Measurements from ENCODE around the gene VDR.
A peak's percentile ranks its signal among the peaks of the same experiment; 100 is the strongest.

Gene VDR

DNA sequence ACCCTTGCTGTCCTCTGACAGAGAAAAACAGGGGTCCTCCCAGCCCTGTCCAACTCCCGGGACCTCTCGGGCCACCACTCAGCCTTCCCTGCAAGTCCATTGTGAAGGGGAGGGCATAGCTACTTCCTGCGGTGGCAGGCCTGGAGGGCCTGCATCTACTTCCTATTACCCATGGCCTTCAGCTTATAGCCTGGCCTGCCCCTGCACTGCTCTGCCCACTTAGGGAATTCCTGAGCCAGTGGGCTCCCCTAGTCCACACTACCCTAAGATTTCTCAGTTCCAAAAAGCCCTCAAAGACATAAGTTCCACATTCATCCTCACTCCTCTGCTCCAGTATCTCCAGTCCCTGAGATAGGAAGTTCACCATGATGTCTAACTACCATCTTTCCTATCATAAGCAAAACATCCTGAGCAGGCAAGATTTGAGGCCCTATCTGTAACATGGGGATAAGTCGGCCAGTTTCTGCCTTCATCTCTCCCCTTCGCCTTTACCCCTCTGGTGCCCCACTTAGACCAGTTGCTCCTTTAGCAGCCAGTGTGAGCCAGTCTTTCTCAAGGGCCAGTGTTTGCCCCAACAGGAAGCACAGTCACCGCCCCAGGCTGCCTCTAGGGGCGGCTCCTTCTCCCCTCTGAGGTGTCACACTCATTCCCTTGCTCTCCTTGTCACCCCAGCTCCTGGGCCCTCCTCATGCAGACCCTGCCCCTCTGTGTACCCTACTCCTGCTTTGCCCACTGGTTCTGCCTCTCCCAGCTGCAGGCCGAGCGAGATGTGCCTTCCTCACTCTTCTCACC, 96.0 kb downstream of the VDR start:
- WGBS, result 64% methylated on average over 9 of the region's 9 CpGs
- Histone ChIP-seq H3K36me3 (ENCODE audit: control insufficient read depth in 1 of 2, insufficient read depth in 2 of 2, low read depth in 1 of 2, low read length in 2 of 2) (peaks cover 26% of the 10 kb centered on the region in 2 experiments), H3K27me3 (ENCODE audit: control insufficient read depth in 1 of 2, insufficient read depth in 1 of 2, low read length in 2 of 2) (no peaks in the 10 kb centered on the region), H3K18ac (ENCODE audit: low read depth in 1 of 2, low read length in 2 of 2) (peak overlapping the region; percentile 37 to 97), H4K91ac (ENCODE audit: low read length) (peak overlapping the region; percentile 74), H3K14ac (ENCODE audit: low read length in 2 of 2) (peak overlapping the region in 1 of 2 experiments; percentile 98), H3K4ac (ENCODE audit: low read depth in 1 of 2, low read length in 2 of 2) (peak overlapping the region; percentile 83 to 91), H3K4me1 (ENCODE audit: control insufficient read depth, insufficient read depth, low read depth, low read length) (peaks cover 66% of the 10 kb centered on the region), H2BK5ac (ENCODE audit: low read depth, low read length, poor library complexity, severe bottlenecking) (no peak overlapping the region), H2AK5ac (ENCODE audit: low read length, severe bottlenecking) (peak overlapping the region; percentile 32), H3K9ac (ENCODE audit: low read length) (peak overlapping the region; percentile 64), H2BK120ac (ENCODE audit: low read depth, low read length) (peak overlapping the region; percentile 11), H3K4me2 (ENCODE audit: low read length, poor library complexity, severe bottlenecking) (no peak overlapping the region), H2BK12ac (ENCODE audit: low read length in 2 of 2) (peak overlapping the region; percentile 34 to 95), H4K8ac (ENCODE audit: low read length) (peak overlapping the region; percentile 63), H3K23ac (ENCODE audit: low read length in 2 of 2) (peak overlapping the region in 1 of 2 experiments; percentile 99), H3K27ac (ENCODE audit: low read length, poor library complexity, severe bottlenecking) (peak overlapping the region; percentile 69), H3K9me3 (ENCODE audit: control insufficient read depth, low read length) (no peaks in the 10 kb centered on the region), H3K79me1 (replicated peaks; ENCODE audit: low read length, poor library complexity, severe bottlenecking) (peaks cover 4% of the 10 kb centered on the region), H2AFZ (ENCODE audit: low read depth, low read length) (no peak overlapping the region), H2BK15ac (ENCODE audit: low read depth, poor library complexity, severe bottlenecking) (peak overlapping the region; percentile 44), H3K4me3 (ENCODE audit: insufficient read depth in 1 of 2, low read depth in 1 of 2, low read length in 2 of 2) (peak overlapping the region in 1 of 2 experiments; percentile 23)
- DNase-seq, result peak; percentile 66

DNA sequence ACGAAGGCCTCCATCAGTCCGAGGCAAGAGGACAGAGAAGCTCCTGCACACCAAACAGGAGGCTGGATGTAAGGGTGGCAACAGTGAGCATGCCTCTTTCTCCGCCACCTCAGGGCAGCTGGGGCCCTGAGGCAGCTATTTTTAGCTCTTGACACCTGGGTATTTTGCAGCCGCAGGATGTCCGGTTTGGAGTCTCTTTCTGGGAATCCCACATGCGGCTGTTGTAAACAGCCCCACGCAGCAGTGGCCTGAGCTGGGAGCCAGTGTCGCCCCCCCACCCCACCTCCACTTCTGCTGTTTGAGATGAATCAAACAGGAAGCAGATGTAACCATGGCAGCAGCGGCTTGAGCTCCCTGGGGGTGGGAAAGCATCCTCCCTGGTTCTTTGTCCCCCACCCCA, 96.7 kb downstream of the VDR start:
- Histone ChIP-seq H2AK5ac (ENCODE audit: low read length, severe bottlenecking) (peak overlapping the region; percentile 32), H3K4me3 (ENCODE audit: insufficient read depth in 1 of 2, low read depth in 1 of 2, low read length in 2 of 2) (peak overlapping the region in 1 of 2 experiments; percentile 23), H3K4ac (ENCODE audit: low read depth in 1 of 2, low read length in 2 of 2) (peak overlapping the region; percentile 70 to 91), H3K27me3 (ENCODE audit: control insufficient read depth in 1 of 2, insufficient read depth in 1 of 2, low read length in 2 of 2) (no peaks in the 10 kb centered on the region), H3K79me1 (replicated peaks; ENCODE audit: low read length, poor library complexity, severe bottlenecking) (peaks cover 4% of the 10 kb centered on the region), H4K8ac (ENCODE audit: low read length) (peak overlapping the region; percentile 65), H3K36me3 (ENCODE audit: control insufficient read depth in 1 of 2, insufficient read depth in 2 of 2, low read depth in 1 of 2, low read length in 2 of 2) (peaks cover 31 to 33% of the 10 kb centered on the region in 2 experiments), H2BK15ac (ENCODE audit: low read depth, poor library complexity, severe bottlenecking) (no peak overlapping the region), H2BK12ac (ENCODE audit: low read length in 2 of 2) (peak overlapping the region; percentile 34 to 75), H3K18ac (ENCODE audit: low read depth in 1 of 2, low read length in 2 of 2) (peak overlapping the region; percentile 73 to 78), H3K27ac (ENCODE audit: low read length, poor library complexity, severe bottlenecking) (peak overlapping the region; percentile 69), H3K9me3 (ENCODE audit: control insufficient read depth, low read length) (no peaks in the 10 kb centered on the region), H3K9ac (ENCODE audit: low read length) (peak overlapping the region; percentile 64), H3K23ac (ENCODE audit: low read length in 2 of 2) (peak overlapping the region in 1 of 2 experiments; percentile 81), H3K4me1 (ENCODE audit: control insufficient read depth, insufficient read depth, low read depth, low read length) (peaks cover 63% of the 10 kb centered on the region), H3K4me2 (ENCODE audit: low read length, poor library complexity, severe bottlenecking) (peak overlapping the region; percentile 34), H2BK120ac (ENCODE audit: low read depth, low read length) (peak overlapping the region; percentile 39), H2AFZ (ENCODE audit: low read depth, low read length) (no peak overlapping the region), H2BK5ac (ENCODE audit: low read depth, low read length, poor library complexity, severe bottlenecking) (no peak overlapping the region), H3K14ac (ENCODE audit: low read length in 2 of 2) (no peak overlapping the region), H4K91ac (ENCODE audit: low read length) (peak overlapping the region; percentile 45)
- peak; percentile 84 for DNase-seq
- 25% methylated on average over 9 of the region's 9 CpGs for WGBS

DNA sequence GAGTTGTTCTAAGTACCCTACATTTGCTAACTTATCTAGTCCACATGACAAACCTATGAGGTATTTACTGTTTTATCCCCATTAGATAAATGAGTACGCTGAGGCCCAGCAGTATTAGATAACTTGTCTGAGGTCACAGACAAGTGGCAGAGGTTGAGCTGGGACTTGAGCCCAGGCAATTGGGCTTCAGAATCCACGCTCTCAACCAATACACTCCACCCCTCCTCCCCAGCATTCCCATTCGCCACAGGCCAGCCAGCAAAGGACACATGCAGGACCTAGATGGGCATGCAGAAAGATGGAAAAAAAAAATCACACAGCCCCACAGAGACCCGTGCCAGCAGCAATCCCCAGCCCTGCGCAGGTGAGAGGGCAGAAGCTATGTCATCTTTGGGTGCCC, 97.5 kb downstream of the VDR start:
- H3K36me3 ChIP-seq (ENCODE audit: control insufficient read depth in 1 of 2, insufficient read depth in 2 of 2, low read depth in 1 of 2, low read length in 2 of 2), result peaks cover 32 to 38% of the 10 kb centered on the region in 2 experiments
- peak overlapping the region; percentile 20 for H4K91ac ChIP-seq (ENCODE audit: low read length)
- H3K4me3 ChIP-seq (ENCODE audit: insufficient read depth in 1 of 2, low read depth in 1 of 2, low read length in 2 of 2), result peak overlapping the region in 1 of 2 experiments; percentile 23
- peak overlapping the region; percentile 33 for H2AK5ac ChIP-seq (ENCODE audit: low read length, severe bottlenecking)
- peak overlapping the region; percentile 64 for H3K9ac ChIP-seq (ENCODE audit: low read length)
- 69% methylated on average over 5 of the region's 5 CpGs for WGBS
- H2AFZ ChIP-seq (ENCODE audit: low read depth, low read length), result no peak overlapping the region
- H3K4me1 ChIP-seq (ENCODE audit: control insufficient read depth, insufficient read depth, low read depth, low read length), result peaks cover 65% of the 10 kb centered on the region
- H3K27me3 ChIP-seq (ENCODE audit: control insufficient read depth in 1 of 2, insufficient read depth in 1 of 2, low read length in 2 of 2), result no peaks in the 10 kb centered on the region
- peak overlapping the region in 1 of 2 experiments; percentile 91 for H3K23ac ChIP-seq (ENCODE audit: low read length in 2 of 2)
- H2BK12ac ChIP-seq (ENCODE audit: low read length in 2 of 2), result peak overlapping the region in 1 of 2 experiments; percentile 28
- no peak overlapping the region for H4K8ac ChIP-seq (ENCODE audit: low read length)
- no peaks in the 10 kb centered on the region for H3K9me3 ChIP-seq (ENCODE audit: control insufficient read depth, low read length)
- H3K27ac ChIP-seq (ENCODE audit: low read length, poor library complexity, severe bottlenecking), result peak overlapping the region; percentile 43
- peak overlapping the region; percentile 62 for H2BK15ac ChIP-seq (ENCODE audit: low read depth, poor library complexity, severe bottlenecking)
- H3K14ac ChIP-seq (ENCODE audit: low read length in 2 of 2), result no peak overlapping the region
- H3K79me1 ChIP-seq (replicated peaks; ENCODE audit: low read length, poor library complexity, severe bottlenecking), result peaks cover 4% of the 10 kb centered on the region
- DNase-seq, result no peak
- no peak overlapping the region for H2BK5ac ChIP-seq (ENCODE audit: low read depth, low read length, poor library complexity, severe bottlenecking)
- H3K18ac ChIP-seq (ENCODE audit: low read depth in 1 of 2, low read length in 2 of 2), result peak overlapping the region; percentile 73 to 78
- peak overlapping the region in 1 of 2 experiments; percentile 91 for H3K4ac ChIP-seq (ENCODE audit: low read depth in 1 of 2, low read length in 2 of 2)
- H2BK120ac ChIP-seq (ENCODE audit: low read depth, low read length), result peak overlapping the region; percentile 39
- H3K4me2 ChIP-seq (ENCODE audit: low read length, poor library complexity, severe bottlenecking), result no peak overlapping the region

DNA sequence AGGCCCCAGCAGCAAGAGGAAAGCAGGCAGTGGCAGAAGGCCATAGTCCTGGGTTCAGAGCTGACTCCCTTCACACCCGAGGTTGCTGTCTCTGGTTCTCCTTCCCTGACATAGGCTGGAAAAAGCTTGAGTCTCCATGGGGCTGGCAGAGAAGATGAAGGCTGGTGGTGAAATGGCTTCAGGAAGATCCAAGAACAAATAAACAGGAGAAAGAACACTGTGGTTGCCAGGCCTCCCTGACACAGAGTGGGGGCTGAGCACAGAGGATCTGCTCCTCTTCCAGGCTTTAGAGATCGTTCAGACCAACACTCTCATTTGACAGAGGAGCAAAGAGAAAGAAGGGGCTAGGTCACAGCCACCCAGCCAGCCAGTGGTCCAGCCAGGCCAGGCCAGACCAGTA, 99.4 kb downstream of the VDR start:
- Histone ChIP-seq H3K18ac (ENCODE audit: low read depth in 1 of 2, low read length in 2 of 2) (peak overlapping the region; percentile 76 to 84), H2BK5ac (ENCODE audit: low read depth, low read length, poor library complexity, severe bottlenecking) (no peak overlapping the region), H3K79me1 (replicated peaks; ENCODE audit: low read length, poor library complexity, severe bottlenecking) (peaks cover 11% of the 10 kb centered on the region), H3K4ac (ENCODE audit: low read depth in 1 of 2, low read length in 2 of 2) (peak overlapping the region; percentile 37 to 47), H3K36me3 (ENCODE audit: control insufficient read depth in 1 of 2, insufficient read depth in 2 of 2, low read depth in 1 of 2, low read length in 2 of 2) (peaks cover 42 to 44% of the 10 kb centered on the region in 2 experiments), H3K27me3 (ENCODE audit: control insufficient read depth in 1 of 2, insufficient read depth in 1 of 2, low read length in 2 of 2) (no peaks in the 10 kb centered on the region), H3K4me2 (ENCODE audit: low read length, poor library complexity, severe bottlenecking) (no peak overlapping the region), H4K91ac (ENCODE audit: low read length) (peak overlapping the region; percentile 52), H3K14ac (ENCODE audit: low read length in 2 of 2) (peak overlapping the region in 1 of 2 experiments; percentile 68), H2AFZ (ENCODE audit: low read depth, low read length) (no peak overlapping the region), H3K9me3 (ENCODE audit: control insufficient read depth, low read length) (no peaks in the 10 kb centered on the region), H2BK12ac (ENCODE audit: low read length in 2 of 2) (no peak overlapping the region), H4K8ac (ENCODE audit: low read length) (peak overlapping the region; percentile 45), H2AK5ac (ENCODE audit: low read length, severe bottlenecking) (no peak overlapping the region), H3K9ac (ENCODE audit: low read length) (peak overlapping the region; percentile 56), H2BK120ac (ENCODE audit: low read depth, low read length) (no peak overlapping the region), H3K4me1 (ENCODE audit: control insufficient read depth, insufficient read depth, low read depth, low read length) (peaks cover 64% of the 10 kb centered on the region), H2BK15ac (ENCODE audit: low read depth, poor library complexity, severe bottlenecking) (peak overlapping the region; percentile 41), H3K4me3 (ENCODE audit: insufficient read depth in 1 of 2, low read depth in 1 of 2, low read length in 2 of 2) (no peak overlapping the region), H3K23ac (ENCODE audit: low read length in 2 of 2) (no peak overlapping the region), H3K27ac (ENCODE audit: low read length, poor library complexity, severe bottlenecking) (no peak overlapping the region)
- peak; percentile 60 for DNase-seq
- 43% methylated on average over 2 of the region's 2 CpGs for WGBS
